Ureter (tissue), 1 donor: ENCODE results near the gene LTA4H. TPM values are rescaled to one million over a fixed set of nuclear protein-coding genes. Genes with fewer than 3 reads are reported as not detected.

ENCODE experiments used
- DNase-seq: peaks from one replicate; pipeline ENCODE4 v3.0.0-alpha.2; 2020; ENCODE audit warnings: low spot score
- total RNA-seq: library from RNA; stranded (reverse); gene quantifications from one replicate; pipeline ENCODE4 v1.2.4, GENCODE V29; 2023
- donor health status: DM: yes; HTN: yes; CAD: no.

The LTA4H gene
- total RNA-seq, 1 donor from 2014 or later = 64.0 TPM

- no peak for DNase-seq
Measured at GRCh38 chr12:96034621-96035282, 635 bp downstream of the LTA4H start.

GRCh38 chr12:96033549-96034389, 1.6 kb downstream of the LTA4H start:
- DNase-seq = no peak

GRCh38 chr12:96029826-96030225, 5.6 kb downstream of the LTA4H start:
- DNase-seq = no peak

GRCh38 chr12:96028538-96028937, 6.8 kb downstream of the LTA4H start:
- DNase-seq = no peak

GRCh38 chr12:96026331-96026730, 9.1 kb downstream of the LTA4H start:
- no peak for DNase-seq

- no peak for DNase-seq
Measured at GRCh38 chr12:96025518-96025917, 9.9 kb downstream of the LTA4H start.

- no peak for DNase-seq
Measured at GRCh38 chr12:96020314-96021003, 14.9 kb downstream of the LTA4H start.

GRCh38 chr12:96015672-96016071, 19.7 kb downstream of the LTA4H start:
- DNase-seq = no peak

GRCh38 chr12:96014943-96015599, 20.3 kb downstream of the LTA4H start:
- DNase-seq = no peak

GRCh38 chr12:96007729-96008128, 27.7 kb downstream of the LTA4H start:
- no peak for DNase-seq

GRCh38 chr12:96006727-96007126, 28.7 kb downstream of the LTA4H start:
- DNase-seq = no peak

GRCh38 chr12:96000858-96001257, 34.5 kb downstream of the LTA4H start:
- no peak for DNase-seq

- no peak for DNase-seq
Measured at GRCh38 chr12:95999484-95999883, 35.9 kb downstream of the LTA4H start.

GRCh38 chr12:95998611-95999286, 36.6 kb downstream of the LTA4H start:
- no peak for DNase-seq

- no peak for DNase-seq
Measured at GRCh38 chr12:95997911-95998510, 37.4 kb downstream of the LTA4H start.

- no peak for DNase-seq
Measured at GRCh38 chr12:95997276-95997675, 38.1 kb downstream of the LTA4H start.

GRCh38 chr12:95996034-95996658, 39.2 kb downstream of the LTA4H start, which contains the start of gene HAL:
HAL (minus strand) TSS chr12:95996344; CDS start chr12:95995910, 434 bp downstream.
- no peak for DNase-seq

GRCh38 chr12:95995238-95996031, 40.0 kb downstream of the LTA4H start:
- no peak for DNase-seq

GRCh38 chr12:95994476-95994875, 40.9 kb downstream of the LTA4H start:
- DNase-seq = no peak

- no peak for DNase-seq
Measured at GRCh38 chr12:95993907-95994306, 41.5 kb downstream of the LTA4H start.
